Measurements from ENCODE around the gene LUC7L2. TPM values are rescaled to one million over a fixed set of nuclear protein-coding genes. Genes with fewer than 3 reads are reported as not detected.

The LUC7L2 gene
- total RNA-seq, 1 donor from 2014 or later, result 90.0 TPM

DNA sequence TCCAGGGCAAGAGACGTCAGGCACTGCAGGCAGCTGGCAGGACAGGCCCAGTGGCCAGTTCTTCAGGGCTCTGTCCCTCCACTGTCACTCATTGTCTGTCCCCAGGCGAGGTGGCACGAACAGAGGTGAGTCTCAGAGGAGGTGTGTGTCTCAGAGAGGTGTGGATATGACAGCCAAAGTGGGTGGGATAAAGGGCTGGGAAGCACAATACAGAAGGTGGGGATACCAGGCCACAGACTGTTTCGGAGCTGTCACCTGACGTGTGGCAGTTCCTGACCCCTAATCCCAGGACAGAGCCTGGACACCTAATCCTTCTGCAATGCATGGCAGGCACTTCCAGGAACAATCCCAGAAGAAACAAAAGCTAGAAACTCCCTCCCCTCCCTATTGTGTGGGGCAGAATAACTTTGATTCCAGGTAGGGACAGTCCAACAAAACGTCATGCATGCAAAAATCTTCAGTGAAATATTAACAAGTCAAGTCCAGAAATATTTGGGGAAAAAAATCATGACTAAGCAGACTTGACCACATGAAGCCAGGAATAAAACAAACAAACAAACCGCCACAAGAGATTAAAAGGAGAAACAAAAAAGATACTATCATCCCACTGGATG is 112.2 kb downstream of the LUC7L2 start:
- Mint-ChIP-seq H3K9me3 (peaks cover 5% of the 10 kb centered on the region), H3K4me1 (ENCODE audit: unreplicated experiment) (peaks cover 10% of the 10 kb centered on the region), H3K27ac (peak overlapping the region; percentile 22), H3K36me3 (peaks cover 13% of the 10 kb centered on the region), H3K4me3 (no peak overlapping the region), H3K27me3 (no peaks in the 10 kb centered on the region)
- DNase-seq (ENCODE audit: extremely low spot score, unreplicated experiment), result no peak
- TF ChIP-seq, protein P1, sequence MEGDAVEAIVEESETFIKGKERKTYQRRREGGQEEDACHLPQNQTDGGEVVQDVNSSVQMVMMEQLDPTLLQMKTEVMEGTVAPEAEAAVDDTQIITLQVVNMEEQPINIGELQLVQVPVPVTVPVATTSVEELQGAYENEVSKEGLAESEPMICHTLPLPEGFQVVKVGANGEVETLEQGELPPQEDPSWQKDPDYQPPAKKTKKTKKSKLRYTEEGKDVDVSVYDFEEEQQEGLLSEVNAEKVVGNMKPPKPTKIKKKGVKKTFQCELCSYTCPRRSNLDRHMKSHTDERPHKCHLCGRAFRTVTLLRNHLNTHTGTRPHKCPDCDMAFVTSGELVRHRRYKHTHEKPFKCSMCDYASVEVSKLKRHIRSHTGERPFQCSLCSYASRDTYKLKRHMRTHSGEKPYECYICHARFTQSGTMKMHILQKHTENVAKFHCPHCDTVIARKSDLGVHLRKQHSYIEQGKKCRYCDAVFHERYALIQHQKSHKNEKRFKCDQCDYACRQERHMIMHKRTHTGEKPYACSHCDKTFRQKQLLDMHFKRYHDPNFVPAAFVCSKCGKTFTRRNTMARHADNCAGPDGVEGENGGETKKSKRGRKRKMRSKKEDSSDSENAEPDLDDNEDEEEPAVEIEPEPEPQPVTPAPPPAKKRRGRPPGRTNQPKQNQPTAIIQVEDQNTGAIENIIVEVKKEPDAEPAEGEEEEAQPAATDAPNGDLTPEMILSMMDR (conservative IDR thresholded peaks at IDR 0.05), result no peak

Other genes with a start within 250 kb of the LUC7L2 start
- gene UBN2, start 128.7 kb upstream of the LUC7L2 start, total RNA-seq (ENCODE audit: low replicate concordance), result 26.3 and 31.7 TPM in 2 replicates
- 13.9 and 15.2 TPM in 2 replicates for gene FMC1, start 18.6 kb upstream of the LUC7L2 start, total RNA-seq (ENCODE audit: low replicate concordance)
- gene KLRG2, start 123.8 kb downstream of the LUC7L2 start, total RNA-seq (ENCODE audit: low replicate concordance), result 4.7 and 14.0 TPM in 2 replicates
- gene CLEC2L, start 163.8 kb downstream of the LUC7L2 start, total RNA-seq (ENCODE audit: low replicate concordance), result 0.21 and 0.34 TPM in 2 replicates

All from type B pancreatic cell (in vitro differentiated cells).